Smooth muscle cell (in vitro differentiated cells): ENCODE data around the gene NOP53. TPM values are rescaled to one million over a fixed set of nuclear protein-coding genes. Genes with fewer than 3 reads are reported as not detected.

ENCODE experiments used
- DNase-seq: peaks from one replicate; lab custom pipeline; 2025; ENCODE audit not compliant: unreplicated experiment; lab: John Stamatoyannopoulos, UW
- H2AFZ ChIP-seq: fragments of 200-600 bp; sonication (generic); 2 replicates; pipeline ENCODE4 v1.6.0; 2016; ENCODE audit warnings: antibody characterized with exemption, low read depth, mild to moderate bottlenecking
- H3F3A ChIP-seq: fragments of 200-600 bp; sonication (generic); 2 replicates; pipeline ENCODE4 v1.6.0; 2017; ENCODE audit warnings: antibody characterized with exemption, low read depth
- H3K27ac ChIP-seq: fragments of 200-600 bp; sonication (generic); 2 replicates; pipeline ENCODE4 v1.5.1; 2016; ENCODE audit warnings: low read depth, mild to moderate bottlenecking
- H3K27me3 ChIP-seq: fragments of 200-600 bp; sonication (generic); 2 replicates; pipeline ENCODE4 v1.6.1; 2016; ENCODE audit warnings: low read depth, mild to moderate bottlenecking
- H3K36me3 ChIP-seq: fragments of 200-600 bp; sonication (generic); 2 replicates; pipeline ENCODE4 v1.5.1; 2016; ENCODE audit warnings: low read depth
- H3K4me1 ChIP-seq: fragments of 200-600 bp; sonication (generic); 2 replicates; pipeline ENCODE4 v1.5.1; 2016; ENCODE audit warnings: low read depth
- H3K4me2 ChIP-seq: fragments of 200-600 bp; sonication (generic); 2 replicates; pipeline ENCODE4 v1.6.0; 2016; ENCODE audit warnings: mild to moderate bottlenecking
- H3K4me3 ChIP-seq: fragments of 200-600 bp; sonication (generic); 2 replicates; pipeline ENCODE4 v1.5.1; 2016; ENCODE audit warnings: mild to moderate bottlenecking
- H3K79me2 ChIP-seq: fragments of 200-600 bp; sonication (generic); 2 replicates; pipeline ENCODE4 v1.6.0; 2016; ENCODE audit warnings: low read depth, mild to moderate bottlenecking
- H3K9ac ChIP-seq: fragments of 200-600 bp; sonication (generic); 2 replicates; pipeline ENCODE4 v1.6.0; 2016; ENCODE audit warnings: low read depth
- H3K9me3 ChIP-seq: fragments of 200-600 bp; sonication (generic); replicated peaks from 2 replicates; pipeline ENCODE4 v1.5.1; 2016; ENCODE audit warnings: low read depth
- H4K20me1 ChIP-seq: fragments of 200-600 bp; sonication (generic); 2 replicates; pipeline ENCODE4 v1.6.0; 2016; ENCODE audit warnings: low read depth
- CTCF ChIP-seq: fragments of 200-600 bp; sonication (generic); IDR thresholded peaks from 2 replicates; pipeline ENCODE4 v1.5.1; 2017; ENCODE audit warnings: borderline replicate concordance, mild to moderate bottlenecking, antibody characterized with exemption; ENCODE audit not compliant: insufficient read depth, poor library complexity, severe bottlenecking
- WGBS: methylation state at CpG from one replicate; pipeline ENCODE4 v1.1.7; 2016; ENCODE audit warnings: low lambda C conversion rate; 5-methylcytosine and 5-hydroxymethylcytosine counted together
- polyA plus RNA-seq: library from polyadenylated mRNA; unstranded; fragments of >200 nt; fragmentation: Nextera tagmentation; extraction: Ambion mirVana; gene quantifications from 2 replicates; pipeline ENCODE4 v1.2.1, GENCODE V29; 2016
- total RNA-seq: library from RNA; depleted of rRNA; stranded (reverse); fragments of >200 nt; gene quantifications from 2 replicates; pipeline ENCODE4 v1.2.3, GENCODE V29; 2014

The NOP53 gene
- total and polyA plus RNA-seq, 2 experiments from 2014 or later = 42.8 to 74.5 TPM

DNA sequence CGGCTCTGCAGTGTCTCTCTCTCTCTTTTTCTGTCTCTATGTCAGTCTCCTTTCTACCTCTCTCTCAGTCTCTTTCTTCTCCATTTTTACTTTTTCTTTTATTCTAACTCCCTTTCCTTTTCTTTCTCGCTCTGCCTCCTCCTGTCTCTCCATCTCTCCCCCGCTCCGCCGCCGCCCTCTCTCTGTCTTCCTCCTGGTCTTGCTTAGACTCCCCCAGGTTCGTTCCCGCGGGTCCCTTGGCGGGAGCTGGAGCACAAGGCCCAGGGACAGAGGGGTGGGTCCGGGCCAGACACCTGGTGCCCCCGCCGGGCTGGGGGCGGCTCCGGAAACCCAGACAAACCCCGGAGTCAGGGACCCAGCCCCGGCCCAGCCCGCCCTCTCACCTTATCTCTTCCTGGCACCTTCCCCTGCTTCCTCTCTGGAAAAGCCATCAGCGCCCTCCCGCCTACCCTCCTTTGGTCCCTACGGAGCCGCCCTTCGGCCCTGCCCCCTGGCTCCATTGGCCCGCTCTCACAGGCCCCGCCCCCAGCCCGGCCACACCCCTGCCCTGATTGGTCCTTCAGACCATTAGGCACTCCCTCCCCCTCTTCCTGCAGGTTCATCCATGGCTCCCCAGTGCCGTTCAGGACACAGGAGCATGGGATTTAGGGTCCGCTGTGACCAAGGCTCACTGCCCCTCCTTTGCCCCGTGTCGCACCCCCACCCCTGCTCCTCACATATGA lies 15.4 kb upstream of the NOP53 start:
- TF ChIP-seq CTCF = no peak
- peaks cover 8% of the 10 kb centered on the region for H3K4me1 ChIP-seq
- H3K27me3 ChIP-seq = no peaks in the 10 kb centered on the region
- H3K9me3 ChIP-seq = no peaks in the 10 kb centered on the region
- peaks cover 48% of the 10 kb centered on the region for H3K79me2 ChIP-seq
- WGBS = 52% methylated on average over 18 of the region's 30 CpGs
- H3K4me2 ChIP-seq = peak overlapping the region; percentile 50
- no peak for DNase-seq
- no peak overlapping the region for H3K9ac ChIP-seq
- H3K36me3 ChIP-seq = no peaks in the 10 kb centered on the region
- peaks cover 96% of the 10 kb centered on the region for H4K20me1 ChIP-seq
- H3F3A ChIP-seq = peaks cover 15% of the 10 kb centered on the region
- H3K27ac ChIP-seq = peak overlapping the region; percentile 71
- no peak overlapping the region for H2AFZ ChIP-seq
- peak overlapping the region; percentile 36 for H3K4me3 ChIP-seq

DNA sequence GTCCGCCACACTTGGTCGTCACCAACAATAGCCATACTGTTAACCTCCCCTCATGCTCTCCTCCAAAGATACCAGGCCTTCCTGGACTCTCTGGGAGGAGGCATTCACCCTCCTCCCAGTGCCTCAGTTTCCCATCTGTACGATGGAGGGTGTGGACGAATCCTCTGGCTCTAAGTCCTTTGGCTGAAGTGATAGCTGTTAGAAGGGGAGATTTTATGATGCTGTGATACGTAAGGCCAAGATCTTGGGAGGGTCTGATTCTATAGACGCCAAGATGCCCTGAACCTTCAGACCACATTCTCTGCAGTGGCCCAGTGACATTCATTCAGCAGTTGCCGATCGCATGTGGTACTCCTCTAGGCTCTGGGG lies 14.8 kb upstream of the NOP53 start:
- Histone ChIP-seq H3K27me3 (no peaks in the 10 kb centered on the region), H3K36me3 (no peaks in the 10 kb centered on the region), H2AFZ (no peak overlapping the region), H3K4me3 (no peak overlapping the region), H3K4me1 (peaks cover 8% of the 10 kb centered on the region), H3K9me3 (no peaks in the 10 kb centered on the region), H3K27ac (no peak overlapping the region), H3K9ac (no peak overlapping the region), H4K20me1 (peaks cover 97% of the 10 kb centered on the region), H3F3A (peaks cover 15% of the 10 kb centered on the region), H3K79me2 (peaks cover 46% of the 10 kb centered on the region), H3K4me2 (no peak overlapping the region)
- WGBS = 95% methylated on average over 8 of the region's 8 CpGs
- DNase-seq = no peak
- no peak for TF ChIP-seq CTCF

DNA sequence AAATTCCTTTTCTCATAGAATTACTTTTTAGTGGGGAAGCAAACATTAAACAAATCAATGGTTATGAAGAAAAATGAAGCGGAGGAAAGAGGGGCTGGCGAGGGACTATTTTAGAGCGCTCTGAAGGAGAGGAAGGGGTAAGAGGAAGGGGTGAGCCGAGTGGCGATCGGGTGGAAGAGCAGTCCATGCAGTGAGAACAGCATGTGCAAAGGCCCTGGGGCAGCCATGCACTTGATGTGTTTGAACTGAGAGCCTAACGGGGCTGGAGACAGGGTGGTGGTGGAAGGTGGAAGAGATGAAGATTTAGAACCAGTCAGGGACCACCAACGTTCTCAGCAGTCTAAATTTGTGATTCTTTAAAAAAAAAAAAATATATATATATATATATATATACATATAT lies 14.4 kb upstream of the NOP53 start:
- Histone ChIP-seq H2AFZ (no peak overlapping the region), H3K4me1 (peaks cover 8% of the 10 kb centered on the region), H3K36me3 (no peaks in the 10 kb centered on the region), H3F3A (peaks cover 15% of the 10 kb centered on the region), H4K20me1 (peaks cover 97% of the 10 kb centered on the region), H3K79me2 (peaks cover 42% of the 10 kb centered on the region), H3K27ac (no peak overlapping the region), H3K9ac (no peak overlapping the region), H3K4me3 (no peak overlapping the region), H3K27me3 (no peaks in the 10 kb centered on the region), H3K4me2 (no peak overlapping the region), H3K9me3 (no peaks in the 10 kb centered on the region)
- 98% methylated on average over 8 of the region's 8 CpGs for WGBS
- DNase-seq = no peak
- no peak for TF ChIP-seq CTCF

- no peaks in the 10 kb centered on the region for H3K27me3 ChIP-seq
- H3K4me3 ChIP-seq = no peak overlapping the region
- peaks cover 28% of the 10 kb centered on the region for H3K79me2 ChIP-seq
- H3F3A ChIP-seq = peaks cover 19% of the 10 kb centered on the region
- H3K4me1 ChIP-seq = no peaks in the 10 kb centered on the region
- WGBS = 74% methylated on average over 4 of the region's 4 CpGs
- H3K9ac ChIP-seq = no peak overlapping the region
- H3K27ac ChIP-seq = no peak overlapping the region
- no peaks in the 10 kb centered on the region for H3K9me3 ChIP-seq
- TF ChIP-seq CTCF = no peak
- H2AFZ ChIP-seq = no peak overlapping the region
- no peak for DNase-seq
- H3K36me3 ChIP-seq = no peaks in the 10 kb centered on the region
- no peak overlapping the region for H3K4me2 ChIP-seq
- H4K20me1 ChIP-seq = peaks cover 61% of the 10 kb centered on the region
Observed at GRCh38 chr19:47735131-47735530, 10.2 kb upstream of the NOP53 start.
